ENCODE data around the gene FBXL17.

DNA sequence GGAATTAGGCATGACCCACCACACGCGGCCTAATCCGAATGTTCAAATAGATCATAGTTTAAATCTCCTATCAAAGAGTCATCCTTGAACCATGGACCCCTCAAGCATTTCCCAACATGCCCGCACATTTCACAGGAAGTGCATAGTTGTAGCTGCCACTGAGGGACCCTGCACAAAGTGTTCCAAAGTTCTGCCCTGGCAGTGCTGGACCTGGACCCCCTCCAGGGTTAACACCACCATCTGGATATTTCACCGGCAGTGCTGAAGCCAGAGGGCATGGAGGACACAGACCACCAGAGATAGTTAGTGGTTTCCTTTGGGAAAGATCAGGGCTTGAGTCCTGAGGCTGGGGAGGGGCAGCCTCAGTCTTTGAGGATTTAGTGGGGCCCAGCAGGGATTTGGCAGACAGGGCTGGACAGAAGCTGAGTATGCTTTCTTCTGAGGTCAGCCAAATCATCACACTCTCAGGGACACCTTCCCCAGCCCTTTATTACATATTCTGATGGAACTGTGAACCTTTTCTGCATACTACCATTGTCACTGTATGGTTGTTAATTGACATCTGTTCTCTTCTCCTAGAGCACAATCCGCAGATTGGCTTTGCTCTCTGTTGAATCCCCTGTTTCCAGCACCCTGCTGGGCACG lies 567.6 kb downstream of the FBXL17 start:
- TF ChIP-seq, protein P1, sequence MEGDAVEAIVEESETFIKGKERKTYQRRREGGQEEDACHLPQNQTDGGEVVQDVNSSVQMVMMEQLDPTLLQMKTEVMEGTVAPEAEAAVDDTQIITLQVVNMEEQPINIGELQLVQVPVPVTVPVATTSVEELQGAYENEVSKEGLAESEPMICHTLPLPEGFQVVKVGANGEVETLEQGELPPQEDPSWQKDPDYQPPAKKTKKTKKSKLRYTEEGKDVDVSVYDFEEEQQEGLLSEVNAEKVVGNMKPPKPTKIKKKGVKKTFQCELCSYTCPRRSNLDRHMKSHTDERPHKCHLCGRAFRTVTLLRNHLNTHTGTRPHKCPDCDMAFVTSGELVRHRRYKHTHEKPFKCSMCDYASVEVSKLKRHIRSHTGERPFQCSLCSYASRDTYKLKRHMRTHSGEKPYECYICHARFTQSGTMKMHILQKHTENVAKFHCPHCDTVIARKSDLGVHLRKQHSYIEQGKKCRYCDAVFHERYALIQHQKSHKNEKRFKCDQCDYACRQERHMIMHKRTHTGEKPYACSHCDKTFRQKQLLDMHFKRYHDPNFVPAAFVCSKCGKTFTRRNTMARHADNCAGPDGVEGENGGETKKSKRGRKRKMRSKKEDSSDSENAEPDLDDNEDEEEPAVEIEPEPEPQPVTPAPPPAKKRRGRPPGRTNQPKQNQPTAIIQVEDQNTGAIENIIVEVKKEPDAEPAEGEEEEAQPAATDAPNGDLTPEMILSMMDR (IDR thresholded peaks at IDR 0.05): no peak
- no peak for TF ChIP-seq POLR2A (IDR thresholded peaks at IDR 0.05; ENCODE audit: low read depth)
- TF ChIP-seq POLR2AphosphoS5 (IDR thresholded peaks at IDR 0.05): no peak

Measured in esophagus muscularis mucosa (tissue), 3 donors.